GM13977 (cell line): ENCODE measurements around the gene NPHP4.
A peak's percentile ranks its signal among the peaks of the same experiment; 100 is the strongest.

Source experiments
- DNase-seq: peaks from one replicate; pipeline ENCODE4 v3.0.0; 2012; ENCODE audit warnings: low spot score
- CTCF ChIP-seq: IDR thresholded peaks from 2 replicates; pipeline ENCODE4 v1.5.1; 2012; ENCODE audit warnings: mild to moderate bottlenecking, control low read depth; ENCODE audit not compliant: insufficient read depth; ENCODE audit errors: extremely low read depth, missing control alignments
- in situ Hi-C: fragments of 300-500 bp; cut with MboI; formaldehyde crosslinking; loops from one replicate; pipeline ENCODE4 v1.12.0; 2022; ENCODE audit warnings: low sequenced_read_pairs, low pct_unique_long_range_greater_than_20kb, mixed read lengths, inconsistent platforms; ENCODE audit not compliant: unreplicated experiment

NPHP4 gene

GRCh38 chr1:6037338-6037762, 45.1 kb upstream of the NPHP4 start:
- no peak for TF ChIP-seq CTCF
- peak; percentile 69 for DNase-seq
- in situ Hi-C loops, result no loop called here

GRCh38 chr1:6035719-6036118, 43.5 kb upstream of the NPHP4 start:
- TF ChIP-seq CTCF, result no peak
- in situ Hi-C loops, result no loop called here

GRCh38 chr1:6035303-6035702, 43.1 kb upstream of the NPHP4 start:
- DNase-seq, result no peak
- no peak for TF ChIP-seq CTCF
- in situ Hi-C loops, result no loop called here

More at GRCh38 chr1:6035719-6036118, 43.5 kb upstream of the NPHP4 start:
- no peak for DNase-seq

GRCh38 chr1:6034750-6035096, 42.5 kb upstream of the NPHP4 start:
- DNase-seq, result no peak
- in situ Hi-C loops, result no loop called here
- no peak for TF ChIP-seq CTCF

- peak; percentile 57 for TF ChIP-seq CTCF
- in situ Hi-C loops, result no loop called here
These were observed 41.9 kb upstream of the NPHP4 start for GRCh38 chr1:6033986-6034749.

GRCh38 chr1:6033124-6033523, 40.9 kb upstream of the NPHP4 start:
- in situ Hi-C loops, result no loop called here
- no peak for TF ChIP-seq CTCF
- DNase-seq, result no peak

More at GRCh38 chr1:6033986-6034749, 41.9 kb upstream of the NPHP4 start:
- DNase-seq, result no peak
